ENCODE results near the gene LINC00237.

GRCh38 chr20:21126581-21126870, 20.4 kb upstream of the LINC00237 start:
- TF ChIP-seq, protein P1, sequence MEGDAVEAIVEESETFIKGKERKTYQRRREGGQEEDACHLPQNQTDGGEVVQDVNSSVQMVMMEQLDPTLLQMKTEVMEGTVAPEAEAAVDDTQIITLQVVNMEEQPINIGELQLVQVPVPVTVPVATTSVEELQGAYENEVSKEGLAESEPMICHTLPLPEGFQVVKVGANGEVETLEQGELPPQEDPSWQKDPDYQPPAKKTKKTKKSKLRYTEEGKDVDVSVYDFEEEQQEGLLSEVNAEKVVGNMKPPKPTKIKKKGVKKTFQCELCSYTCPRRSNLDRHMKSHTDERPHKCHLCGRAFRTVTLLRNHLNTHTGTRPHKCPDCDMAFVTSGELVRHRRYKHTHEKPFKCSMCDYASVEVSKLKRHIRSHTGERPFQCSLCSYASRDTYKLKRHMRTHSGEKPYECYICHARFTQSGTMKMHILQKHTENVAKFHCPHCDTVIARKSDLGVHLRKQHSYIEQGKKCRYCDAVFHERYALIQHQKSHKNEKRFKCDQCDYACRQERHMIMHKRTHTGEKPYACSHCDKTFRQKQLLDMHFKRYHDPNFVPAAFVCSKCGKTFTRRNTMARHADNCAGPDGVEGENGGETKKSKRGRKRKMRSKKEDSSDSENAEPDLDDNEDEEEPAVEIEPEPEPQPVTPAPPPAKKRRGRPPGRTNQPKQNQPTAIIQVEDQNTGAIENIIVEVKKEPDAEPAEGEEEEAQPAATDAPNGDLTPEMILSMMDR (IDR thresholded peaks at IDR 0.05), result no peak
- TF ChIP-seq POLR2A (IDR thresholded peaks at IDR 0.05), result no peak
- TF ChIP-seq POLR2AphosphoS5 (IDR thresholded peaks at IDR 0.05), result no peak
